Skeletal muscle tissue (tissue), 4 donors: Measurements from ENCODE around the gene RERE. TPM values are rescaled to one million over a fixed set of nuclear protein-coding genes. Genes with fewer than 3 reads are reported as not detected.

ENCODE experiments used
- H3K27ac ChIP-seq: one replicate; pipeline ENCODE4 v1.7.0; 2013; ENCODE audit warnings: mild to moderate bottlenecking, low read depth, low read length, inconsistent platforms
- H3K27me3 ChIP-seq, 3 donors: one replicate each; pipeline ENCODE4 v1.7.0; 2013; ENCODE audit warnings: low read length in 3 of 3; ENCODE audit not compliant: control insufficient read depth in 3 of 3, insufficient read depth in 3 of 3
- H3K36me3 ChIP-seq, 3 donors: one replicate each; pipeline ENCODE4 v1.7.0; 2013; ENCODE audit warnings: low read length in 3 of 3; ENCODE audit not compliant: control insufficient read depth in 3 of 3, insufficient read depth in 3 of 3
- H3K4me1 ChIP-seq, 3 donors: one replicate each; pipeline ENCODE4 v1.7.0; 2013; ENCODE audit warnings: low read length in 3 of 3, mild to moderate bottlenecking in 3 of 3; ENCODE audit not compliant: control insufficient read depth in 3 of 3, insufficient read depth in 3 of 3
- H3K4me3 ChIP-seq, 3 donors: one replicate each; pipeline ENCODE4 v1.7.0; 2013; ENCODE audit warnings: low read length in 3 of 3
- H3K9ac ChIP-seq, 3 donors: one replicate each; pipeline ENCODE4 v1.7.0; 2013; ENCODE audit warnings: low read length in 3 of 3, mild to moderate bottlenecking in 3 of 3, moderate library complexity in 2 of 3, low read depth in 1 of 3
- H3K9me3 ChIP-seq, 3 donors: one replicate each; pipeline ENCODE4 v1.7.0; 2013; ENCODE audit warnings: low read length in 3 of 3; ENCODE audit not compliant: control insufficient read depth in 3 of 3
- total RNA-seq: library from RNA; depleted of rRNA; stranded (reverse); fragments of >200 nt; gene quantifications from one replicate; pipeline ENCODE4 v1.2.3, GENCODE V29; 2014
- donor health status: Osteomylitis.

RERE gene
- total RNA-seq, 1 donor from 2014 or later: 212 TPM

- no peak overlapping the region for H3K27ac ChIP-seq
- peak overlapping the region in 1 of 3 donors; percentile 50 for H3K9ac ChIP-seq
- H3K36me3 ChIP-seq: peaks cover 60 to 76% (median 68%) of the 10 kb centered on the region in 3 donors
- H3K4me3 ChIP-seq: peak overlapping the region in 1 of 3 donors; percentile 22
- H3K4me1 ChIP-seq: peaks cover 30 to 58% (median 53%) of the 10 kb centered on the region in 3 donors
- no peaks in the 10 kb centered on the region for H3K27me3 ChIP-seq
- H3K9me3 ChIP-seq: no peaks in the 10 kb centered on the region
Observed at GRCh38 chr1:8355439-8356255, 461.8 kb downstream of the RERE start.

GRCh38 chr1:8354038-8354437, 463.4 kb downstream of the RERE start:
- Histone ChIP-seq H3K9ac (no peak overlapping the region), H3K27ac (peak overlapping the region; percentile 62), H3K4me1 (peaks cover 38 to 64% (median 60%) of the 10 kb centered on the region in 3 donors), H3K9me3 (no peaks in the 10 kb centered on the region), H3K27me3 (no peaks in the 10 kb centered on the region), H3K36me3 (peaks cover 52 to 63% (median 55%) of the 10 kb centered on the region in 3 donors), H3K4me3 (no peak overlapping the region)

GRCh38 chr1:8352886-8353785, 464.3 kb downstream of the RERE start:
- Histone ChIP-seq H3K4me3 (no peak overlapping the region), H3K27me3 (no peaks in the 10 kb centered on the region), H3K4me1 (peaks cover 38 to 68% (median 63%) of the 10 kb centered on the region in 3 donors), H3K36me3 (peaks cover 44 to 54% (median 47%) of the 10 kb centered on the region in 3 donors), H3K27ac (peak overlapping the region; percentile 62), H3K9me3 (no peaks in the 10 kb centered on the region), H3K9ac (peak overlapping the region in 2 of 3 donors; percentile 16 to 23)

- no peak overlapping the region for H3K9ac ChIP-seq
- peaks cover 34 to 62% (median 57%) of the 10 kb centered on the region in 3 donors for H3K4me1 ChIP-seq
- H3K4me3 ChIP-seq: no peak overlapping the region
- no peaks in the 10 kb centered on the region for H3K9me3 ChIP-seq
- H3K27ac ChIP-seq: peak overlapping the region; percentile 62
- H3K36me3 ChIP-seq: peaks cover 37 to 48% (median 40%) of the 10 kb centered on the region in 3 donors
- no peaks in the 10 kb centered on the region for H3K27me3 ChIP-seq
Observed at GRCh38 chr1:8352471-8352845, 465.0 kb downstream of the RERE start.

GRCh38 chr1:8351693-8352470, 465.6 kb downstream of the RERE start:
- Histone ChIP-seq H3K36me3 (peaks cover 32 to 42% (median 34%) of the 10 kb centered on the region in 3 donors), H3K9me3 (no peaks in the 10 kb centered on the region), H3K4me1 (peaks cover 33 to 56% (median 55%) of the 10 kb centered on the region in 3 donors), H3K9ac (no peak overlapping the region), H3K27me3 (no peaks in the 10 kb centered on the region), H3K27ac (peak overlapping the region; percentile 62), H3K4me3 (no peak overlapping the region)

GRCh38 chr1:8350914-8351684, 466.3 kb downstream of the RERE start:
- Histone ChIP-seq H3K9ac (no peak overlapping the region), H3K9me3 (no peaks in the 10 kb centered on the region), H3K27ac (no peak overlapping the region), H3K27me3 (no peaks in the 10 kb centered on the region), H3K36me3 (peaks cover 24 to 34% (median 27%) of the 10 kb centered on the region in 3 donors), H3K4me3 (no peak overlapping the region), H3K4me1 (peaks cover 28 to 48% (median 48%) of the 10 kb centered on the region in 3 donors)

GRCh38 chr1:8349961-8350360, 467.5 kb downstream of the RERE start:
- Histone ChIP-seq H3K9me3 (no peaks in the 10 kb centered on the region), H3K4me1 (peaks cover 23 to 38% (median 36%) of the 10 kb centered on the region in 3 donors), H3K36me3 (peaks cover 13 to 23% (median 15%) of the 10 kb centered on the region in 3 donors), H3K27ac (no peak overlapping the region), H3K4me3 (no peak overlapping the region), H3K9ac (peak overlapping the region in 2 of 3 donors; percentile 12 to 25), H3K27me3 (no peaks in the 10 kb centered on the region)

- Histone ChIP-seq H3K27me3 (no peaks in the 10 kb centered on the region), H3K9me3 (no peaks in the 10 kb centered on the region), H3K36me3 (peaks cover 10 to 19% (median 10%) of the 10 kb centered on the region in 3 donors), H3K27ac (no peak overlapping the region), H3K9ac (no peak overlapping the region), H3K4me1 (peaks cover 23 to 38% (median 35%) of the 10 kb centered on the region in 3 donors), H3K4me3 (no peak overlapping the region)
Observed at GRCh38 chr1:8349473-8349865, 468.0 kb downstream of the RERE start.
